HG03196 (cell line): ENCODE measurements around the gene C17orf50.

Experiments
- ATAC-seq: cut with Tn5 transposase; IDR thresholded peaks from one replicate; pipeline ENCODE4 v1.9.1; 2021; ENCODE audit not compliant: unreplicated experiment

The C17orf50 gene

DNA sequence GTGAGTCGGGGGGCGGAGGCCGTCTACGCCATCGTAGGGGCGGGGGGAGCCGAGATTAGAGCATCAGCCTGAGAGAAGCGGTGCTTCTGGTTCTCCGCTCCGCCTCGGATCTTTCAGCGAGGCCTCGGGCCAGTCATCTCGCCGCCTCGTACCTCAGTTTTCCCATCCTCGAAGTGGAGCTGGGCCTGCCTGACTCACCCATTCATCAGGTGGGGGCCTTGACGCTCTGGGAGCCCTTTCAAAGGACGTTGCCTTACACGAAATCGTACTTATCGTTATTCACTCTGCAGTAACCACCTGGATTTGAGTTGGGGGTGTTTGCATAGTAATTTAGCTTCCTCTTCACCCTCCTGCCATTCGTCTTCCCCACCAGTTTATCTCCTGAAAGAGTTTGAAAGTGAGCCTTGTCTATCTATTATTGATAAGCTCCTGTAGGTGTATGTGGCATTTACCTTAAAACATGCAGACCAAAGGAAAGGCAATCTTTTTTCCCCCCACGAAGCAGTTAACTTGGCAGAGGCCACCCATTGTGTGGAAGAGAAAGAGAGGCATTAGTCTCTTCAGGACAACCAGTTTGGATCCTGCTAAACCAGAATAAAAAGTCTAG, 49.3 kb downstream of the C17orf50 start:
- ATAC-seq, result no peak

DNA sequence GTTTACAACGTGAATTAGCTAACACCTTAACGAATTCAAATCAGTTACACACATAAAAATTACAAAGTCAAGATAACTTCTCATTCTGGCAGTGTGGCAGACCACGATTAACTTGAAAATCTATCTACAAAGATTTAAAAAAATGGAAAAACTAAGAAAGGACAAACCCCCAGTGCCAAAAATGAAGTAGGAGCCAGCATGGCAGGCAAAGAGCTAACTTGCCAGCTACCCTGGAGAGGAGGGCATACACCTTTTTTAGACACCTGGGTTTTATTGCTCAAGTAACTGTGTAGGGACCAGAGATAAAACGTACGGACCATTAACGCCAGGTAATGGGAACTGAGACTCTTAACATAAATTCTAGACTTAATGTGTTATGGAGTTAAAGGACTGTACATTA, 51.1 kb downstream of the C17orf50 start:
- ATAC-seq, result no peak

DNA sequence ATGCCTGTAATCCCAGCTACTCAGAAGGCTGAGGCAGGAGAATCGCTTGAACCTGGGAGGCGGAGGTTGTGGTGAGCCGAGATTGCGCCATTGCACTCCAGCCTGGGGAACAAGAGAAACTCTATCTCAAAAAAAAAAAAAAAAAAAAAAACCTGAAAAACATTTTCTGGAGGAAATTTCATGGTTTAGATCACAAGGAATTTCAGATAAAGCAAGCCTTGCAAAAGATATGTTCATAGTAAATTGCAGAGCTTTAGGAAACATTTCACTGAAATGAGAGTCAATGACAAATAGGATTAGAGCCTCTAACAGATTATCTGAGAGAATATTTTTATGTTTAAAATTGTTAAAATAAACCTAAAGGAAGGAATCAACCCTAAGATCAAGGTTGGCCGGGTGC, 51.8 kb downstream of the C17orf50 start:
- ATAC-seq, result no peak
